Testis (tissue), 3 donors: Measurements from ENCODE around the gene ATF2. TPM values are rescaled to one million over a fixed set of nuclear protein-coding genes. Genes with fewer than 3 reads are reported as not detected.

Experiments used
- DNase-seq: peaks from one replicate; pipeline ENCODE4 v3.0.0-alpha.2; 2019
- H3K27ac ChIP-seq, 2 donors: fragments of 200-600 bp; sonication (generic); one replicate each; pipeline ENCODE4 v1.5.1; 2019
- H3K27me3 ChIP-seq: fragments of 200-600 bp; sonication (generic); one replicate; pipeline ENCODE4 v1.5.1; 2019
- H3K36me3 ChIP-seq: fragments of 200-600 bp; sonication (generic); one replicate; pipeline ENCODE4 v1.5.1; 2017; ENCODE audit warnings: low read depth; ENCODE audit errors: missing control alignments
- H3K4me1 ChIP-seq: fragments of 200-600 bp; sonication (generic); one replicate; pipeline ENCODE4 v1.5.1; 2019
- H3K4me3 ChIP-seq, 2 donors: fragments of 200-600 bp; sonication (generic); one replicate each; pipeline ENCODE4 v1.5.1; 2017 to 2019
- H3K9me3 ChIP-seq: fragments of 200-600 bp; sonication (generic); one replicate; pipeline ENCODE4 v1.5.1; 2017
- POLR2A ChIP-seq: fragments of 450-650 bp; IDR thresholded peaks from one replicate; pipeline ENCODE4 v1.6.1; 2017; ENCODE audit warnings: antibody characterized with exemption, mild to moderate bottlenecking, moderate library complexity
- WGBS, 2 donors: methylation state at CpG; one replicate each; pipeline ENCODE4 v1.1.5; 2018; 5-methylcytosine and 5-hydroxymethylcytosine counted together
- intact Hi-C: fragments of 100-400 bp; cut with DNase I; formaldehyde crosslinking; loops from one replicate; pipeline ENCODE4 v1.15.1; 2023; ENCODE audit warnings: low total_unique reads
- polyA plus RNA-seq: library from polyadenylated mRNA; stranded (reverse); fragments of 350-450 nt; fragmentation: Illumina TruSeq; extraction: RNeasy Lipid Tissue Mini Kit (QIAGEN cat#74804); gene quantifications from one replicate; pipeline ENCODE4 v1.2.3, GENCODE V29; 2014; ENCODE audit warnings: low read depth, low replicate concordance; ENCODE audit not compliant: insufficient read depth
- total RNA-seq, 2 donors: library from RNA; depleted of rRNA; stranded (reverse); fragments of >200 nt; gene quantifications; one replicate each; pipeline ENCODE4 v1.2.3, GENCODE V29; 2016
- TF ChIP-seq, protein P1 (sequence below), 3 experiments: fragments of 450-650 bp in 2 of 3; fragments of 200-600 bp in 1 of 3; sonication (generic) in 1 of 3; IDR thresholded peaks; one replicate each; pipeline ENCODE4 v1.5.1; 2016 to 2019; ENCODE audit warnings: antibody characterized with exemption in 3 of 3, mild to moderate bottlenecking in 2 of 3, moderate library complexity in 1 of 3

Gene ATF2
- total and polyA plus RNA-seq, 3 donors from 2014 or later = 59.9 to 92.2 (median 83.0) TPM

DNA sequence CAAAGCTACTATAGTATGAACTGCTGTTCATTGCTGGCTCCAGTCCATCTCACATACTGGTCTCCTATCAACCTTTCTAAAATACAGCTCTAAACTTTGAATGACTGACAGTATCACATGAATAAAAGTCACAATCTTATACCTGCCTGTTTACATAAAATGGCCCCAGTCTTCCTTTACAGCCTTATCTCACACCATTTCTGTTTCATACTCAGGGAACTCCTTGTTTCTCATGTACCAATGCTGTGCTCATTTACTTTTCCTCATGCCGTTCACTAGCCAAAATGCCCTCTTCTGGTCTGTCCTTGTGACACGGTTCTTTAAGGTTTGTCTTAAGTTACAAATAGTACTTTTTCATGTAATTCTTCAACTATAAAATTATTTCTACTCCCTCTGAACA lies 7.3 kb upstream of the ATF2 start:
- no peak for TF ChIP-seq POLR2A
- TF ChIP-seq, protein P1, sequence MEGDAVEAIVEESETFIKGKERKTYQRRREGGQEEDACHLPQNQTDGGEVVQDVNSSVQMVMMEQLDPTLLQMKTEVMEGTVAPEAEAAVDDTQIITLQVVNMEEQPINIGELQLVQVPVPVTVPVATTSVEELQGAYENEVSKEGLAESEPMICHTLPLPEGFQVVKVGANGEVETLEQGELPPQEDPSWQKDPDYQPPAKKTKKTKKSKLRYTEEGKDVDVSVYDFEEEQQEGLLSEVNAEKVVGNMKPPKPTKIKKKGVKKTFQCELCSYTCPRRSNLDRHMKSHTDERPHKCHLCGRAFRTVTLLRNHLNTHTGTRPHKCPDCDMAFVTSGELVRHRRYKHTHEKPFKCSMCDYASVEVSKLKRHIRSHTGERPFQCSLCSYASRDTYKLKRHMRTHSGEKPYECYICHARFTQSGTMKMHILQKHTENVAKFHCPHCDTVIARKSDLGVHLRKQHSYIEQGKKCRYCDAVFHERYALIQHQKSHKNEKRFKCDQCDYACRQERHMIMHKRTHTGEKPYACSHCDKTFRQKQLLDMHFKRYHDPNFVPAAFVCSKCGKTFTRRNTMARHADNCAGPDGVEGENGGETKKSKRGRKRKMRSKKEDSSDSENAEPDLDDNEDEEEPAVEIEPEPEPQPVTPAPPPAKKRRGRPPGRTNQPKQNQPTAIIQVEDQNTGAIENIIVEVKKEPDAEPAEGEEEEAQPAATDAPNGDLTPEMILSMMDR (IDR thresholded peaks at IDR 0.05) = no peak
- Histone ChIP-seq H3K4me1 (peaks cover 4% of the 10 kb centered on the region), H3K36me3 (no peaks in the 10 kb centered on the region), H3K4me3 (no peak overlapping the region), H3K9me3 (no peaks in the 10 kb centered on the region), H3K27ac (no peak overlapping the region), H3K27me3 (no peaks in the 10 kb centered on the region)
- intact Hi-C loops = no loop called here
- 81 to 83% methylated on average over 2 of the region's 2 CpGs for WGBS, 2 donors
- DNase-seq = no peak

DNA sequence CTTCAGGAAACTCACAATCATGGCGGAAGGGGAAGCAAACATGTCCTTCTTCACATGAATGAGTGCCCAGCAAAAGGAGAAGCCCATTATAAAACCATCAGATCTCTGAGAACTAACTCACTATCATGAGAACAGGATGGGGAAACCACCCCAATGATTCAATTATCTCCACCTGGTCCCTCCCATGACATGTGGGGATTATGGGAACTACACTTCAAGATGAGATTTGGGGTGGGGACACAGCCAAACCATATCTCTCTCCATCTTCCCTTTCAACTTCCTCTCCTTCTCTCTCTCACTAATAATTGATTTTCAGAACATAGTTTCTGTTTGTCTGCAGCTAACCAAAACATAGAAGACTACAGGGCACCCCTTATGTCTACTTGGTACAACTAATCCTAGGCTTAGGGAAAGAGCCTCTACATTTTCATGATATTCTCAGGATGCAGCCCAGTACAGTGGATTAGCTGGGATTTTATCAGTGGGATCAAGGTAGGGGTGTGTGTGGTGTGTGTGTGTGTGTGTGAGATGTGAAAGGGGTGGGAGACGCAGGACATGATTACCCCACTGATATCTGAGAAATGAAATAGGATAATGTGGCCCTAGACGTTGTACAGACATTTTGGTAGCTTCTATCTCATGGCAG lies 2.8 kb upstream of the ATF2 start:
- Histone ChIP-seq H3K4me3 (no peak overlapping the region), H3K9me3 (no peaks in the 10 kb centered on the region), H3K27me3 (no peaks in the 10 kb centered on the region), H3K36me3 (no peaks in the 10 kb centered on the region), H3K4me1 (peaks cover 9% of the 10 kb centered on the region), H3K27ac (no peak overlapping the region)
- no peak for DNase-seq
- intact Hi-C loops = no loop called here
- 89% methylated on average over 3 of the region's 3 CpGs for WGBS, 2 donors
- TF ChIP-seq, protein P1 (IDR thresholded peaks at IDR 0.05) = no peak
- TF ChIP-seq POLR2A = no peak

DNA sequence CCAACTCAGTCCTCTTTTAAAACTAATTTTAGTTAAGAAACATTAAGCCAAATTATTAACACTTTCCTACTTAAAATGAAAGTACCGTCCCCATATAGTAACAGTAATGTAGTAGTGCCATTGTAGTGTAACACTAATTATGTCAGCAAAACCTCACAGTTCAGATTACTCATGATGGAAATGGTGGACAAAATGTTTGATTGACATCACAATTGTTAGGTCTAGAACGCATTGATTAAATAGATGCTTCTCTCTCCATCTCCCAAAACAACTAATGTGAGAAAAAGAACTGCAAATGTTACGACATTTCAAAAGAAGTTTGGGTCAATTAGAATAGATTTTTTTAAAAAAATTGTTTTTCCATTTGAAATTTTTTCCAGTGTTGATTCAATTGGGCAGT lies 1.2 kb upstream of the ATF2 start:
- DNase-seq = no peak
- H3K27ac ChIP-seq = no peak overlapping the region
- H3K27me3 ChIP-seq = no peaks in the 10 kb centered on the region
- 41 to 42% methylated on average over 3 of the region's 3 CpGs for WGBS, 2 donors
- intact Hi-C loops = no loop called here
- H3K4me1 ChIP-seq = peaks cover 9% of the 10 kb centered on the region
- no peaks in the 10 kb centered on the region for H3K9me3 ChIP-seq
- TF ChIP-seq, protein P1 (IDR thresholded peaks at IDR 0.05) = no peak
- TF ChIP-seq POLR2A = no peak
- peak overlapping the region in 1 of 2 donors; percentile 92 for H3K4me3 ChIP-seq
- H3K36me3 ChIP-seq = no peaks in the 10 kb centered on the region

DNA sequence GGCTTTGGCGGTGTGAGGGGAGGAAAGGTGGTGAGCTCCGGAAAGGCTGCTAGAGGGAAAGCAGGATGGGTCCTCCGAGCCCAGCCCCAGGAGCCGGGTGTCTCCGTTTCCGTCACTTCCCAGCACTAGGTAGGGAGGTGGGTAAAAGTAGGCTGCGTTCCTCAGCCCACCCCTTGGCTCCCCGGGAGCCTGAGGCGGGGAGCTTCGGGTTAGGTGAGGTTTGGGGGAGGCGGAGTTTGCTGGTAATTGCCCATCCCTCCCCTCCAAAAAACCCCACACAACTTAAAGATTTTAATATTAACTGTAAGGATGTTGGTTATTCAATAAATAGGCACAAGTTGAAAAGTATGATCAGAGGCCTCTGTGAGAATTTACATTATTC lies 552 bp upstream of the ATF2 start:
- peaks cover 9% of the 10 kb centered on the region for H3K4me1 ChIP-seq
- H3K4me3 ChIP-seq = peak overlapping the region; percentile 92 to 97
- 0% methylated on average over 6 to 11 of the region's 11 CpGs for WGBS, 2 donors
- H3K27me3 ChIP-seq = no peaks in the 10 kb centered on the region
- TF ChIP-seq, protein P1 (IDR thresholded peaks at IDR 0.05) = no peak
- TF ChIP-seq POLR2A = no peak
- H3K27ac ChIP-seq = peak overlapping the region; percentile 95 to 99
- H3K9me3 ChIP-seq = no peaks in the 10 kb centered on the region
- no peaks in the 10 kb centered on the region for H3K36me3 ChIP-seq
- no peak for DNase-seq
- intact Hi-C loops = no loop called here
